Measurements from ENCODE around the gene ATR. TPM values are rescaled to one million over a fixed set of nuclear protein-coding genes. Genes with fewer than 3 reads are reported as not detected.

The ATR gene
- total RNA-seq, 1 experiment from 2014 or later, result 15.8 TPM

- Histone ChIP-seq H4K91ac (ENCODE audit: insufficient read length, low read depth, low read length) (no peak overlapping the region), H2BK15ac (ENCODE audit: low read depth, low read length) (no peak overlapping the region), H3K4me2 (ENCODE audit: insufficient read depth, insufficient read length, low read length) (no peak overlapping the region), H2BK120ac (ENCODE audit: low read depth, low read length, poor library complexity, severe bottlenecking) (no peak overlapping the region), H4K5ac (ENCODE audit: insufficient read length, low read depth, low read length) (no peak overlapping the region), H3K9ac (ENCODE audit: extremely low read depth, insufficient read length, low read length) (no peak overlapping the region), H3K4ac (ENCODE audit: low read depth, low read length) (no peak overlapping the region), H3T11ph (ENCODE audit: low read length) (no peak overlapping the region), H3K79me1 (ENCODE audit: insufficient read depth, low read depth, low read length, poor library complexity, severe bottlenecking) (no peaks in the 10 kb centered on the region), H2BK5ac (ENCODE audit: insufficient read length, low read length) (no peak overlapping the region), H2BK20ac (ENCODE audit: low read depth, low read length, poor library complexity, severe bottlenecking) (no peak overlapping the region), H3K56ac (ENCODE audit: insufficient read length, low read depth, low read length) (no peak overlapping the region), H2BK12ac (ENCODE audit: insufficient read length, low read depth, low read length) (no peak overlapping the region), H2AFZ (ENCODE audit: low read length) (no peak overlapping the region), H4K8ac (replicated peaks; ENCODE audit: insufficient read length, low read depth, low read length) (no peak overlapping the region), H3K9me3 (ENCODE audit: control insufficient read depth, low read depth, low read length) (no peaks in the 10 kb centered on the region), H3K27me3 (ENCODE audit: insufficient read depth, low read length) (no peaks in the 10 kb centered on the region), H2AK5ac (ENCODE audit: insufficient read length, low read length) (no peak overlapping the region), H3K79me2 (ENCODE audit: insufficient read depth, low read length) (no peaks in the 10 kb centered on the region), H3K14ac (ENCODE audit: insufficient read depth, low read length) (no peak overlapping the region), H3K4me1 (ENCODE audit: insufficient read depth, low read length) (no peaks in the 10 kb centered on the region), H3K23ac (ENCODE audit: insufficient read length, low read depth, low read length) (no peak overlapping the region), H3K23me2 (ENCODE audit: insufficient read length, low read depth, low read length, poor library complexity, severe bottlenecking) (no peaks in the 10 kb centered on the region), H3K18ac (ENCODE audit: insufficient read length, low read depth, low read length) (no peak overlapping the region), H3K27ac (ENCODE audit: insufficient read length, low read depth, low read length) (no peak overlapping the region), H4K20me1 (ENCODE audit: control insufficient read depth, insufficient read depth, insufficient read length) (no peaks in the 10 kb centered on the region)
- Mint-ChIP-seq H3K27ac (no peak overlapping the region), H3K9me3 (peaks cover 1 to 14% of the 10 kb centered on the region in 2 experiments; a peak in 4 of 5 replicates), H3K36me3 (ENCODE audit: insufficient read depth in 1 of 3, low read depth in 3 of 3) (peaks cover 24 to 45% (median 35%) of the 10 kb centered on the region in 3 experiments), H3K4me1 (no peaks in the 10 kb centered on the region), H3K27me3 (ENCODE audit: low read depth) (no peaks in the 10 kb centered on the region), H3K4me3 (no peak overlapping the region)
- DNase-seq, result no peak
- no CpG with 5 or more reads among the region's 7 CpGs for WGBS (ENCODE audit: extremely low coverage, insufficient read length, low lambda C conversion rate)
- TF ChIP-seq CTCF (conservative IDR thresholded peaks at IDR 0.05), result no peak
These were observed 28.5 kb downstream of the ATR start for GRCh38 chr3:142549986-142550385.

Data from H9 (cell line).